Kidney (tissue), 14 donors: Measurements from ENCODE around the gene KIF24. TPM values are rescaled to one million over a fixed set of nuclear protein-coding genes. Genes with fewer than 3 reads are reported as not detected.

Source experiments
- DNase-seq, 5 donors: peaks; one replicate each; pipeline ENCODE4 v3.0.0-alpha.2; 2013 to 2020
- FAIRE-seq: peaks from 2 replicates; lab custom pipeline; 2012; peaks lifted over from hg19 to GRCh38; lab: Jason Lieb, UNC
- H3K27ac ChIP-seq, 2 donors: one replicate each; pipeline ENCODE4 v1.7.0; 2013; ENCODE audit warnings: low read depth in 2 of 2, low read length in 2 of 2, inconsistent platforms in 1 of 2
- H3K27me3 ChIP-seq: one replicate; pipeline ENCODE4 v1.7.1; 2013; ENCODE audit warnings: low read length, inconsistent platforms; ENCODE audit not compliant: control insufficient read depth, insufficient read depth
- H3K36me3 ChIP-seq, 3 donors: one replicate each; pipeline versions ENCODE4 v1.7.0 to v1.7.1; 2013; ENCODE audit warnings: low read length in 3 of 3, control low read depth in 1 of 3, inconsistent platforms in 1 of 3; ENCODE audit not compliant: insufficient read depth in 3 of 3, control insufficient read depth in 2 of 3
- H3K4me1 ChIP-seq, 3 donors: one replicate each; pipeline versions ENCODE4 v1.7.0 to v1.7.1; 2013; ENCODE audit warnings: low read length in 3 of 3, inconsistent platforms in 1 of 3, low read depth in 1 of 3; ENCODE audit not compliant: control insufficient read depth in 2 of 3, insufficient read depth in 2 of 3
- H3K4me3 ChIP-seq, 3 donors: one replicate each; pipeline versions ENCODE4 v1.7.0 to v1.8.1; 2013; ENCODE audit warnings: low read length in 3 of 3, control low read depth in 1 of 3, inconsistent platforms in 1 of 3
- H3K9ac ChIP-seq, 3 donors: one replicate each; pipeline versions ENCODE4 v1.7.0 to v1.7.1; 2013; ENCODE audit warnings: low read length in 3 of 3, control low read depth in 1 of 3, inconsistent platforms in 1 of 3
- H3K9me3 ChIP-seq, 3 donors: one replicate each; pipeline versions ENCODE4 v1.7.0 to v1.7.1; 2013; ENCODE audit warnings: low read length in 3 of 3, control low read depth in 1 of 3, inconsistent platforms in 1 of 3; ENCODE audit not compliant: control insufficient read depth in 2 of 3, insufficient read depth in 1 of 3
- CTCF ChIP-seq: IDR thresholded peaks from 3 replicates; pipeline ENCODE4 v1.5.1; 2012; ENCODE audit warnings: mild to moderate bottlenecking, moderate library complexity, borderline replicate concordance; ENCODE audit not compliant: insufficient read depth; ENCODE audit errors: extremely low read depth
- intact Hi-C: fragments of 100-400 bp; cut with DNase I; formaldehyde crosslinking; loops from one replicate; pipeline ENCODE4 v1.11.1; 2022
- polyA plus RNA-seq: library from polyadenylated mRNA; stranded (reverse); fragments of 350-450 nt; fragmentation: Illumina TruSeq; extraction: RNeasy Lipid Tissue Mini Kit (QIAGEN cat#74804); gene quantifications from one replicate; pipeline ENCODE4 v1.2.3, GENCODE V29; 2014; ENCODE audit warnings: low read depth, low replicate concordance; ENCODE audit not compliant: insufficient read depth
- total RNA-seq: library from RNA; stranded (reverse); fragmentation: NEBNext Ultra II Directional; extraction: Animal tissue kit (Norgen Biotek cat#: 25700); gene quantifications from one replicate; pipeline ENCODE4 v1.2.1, GENCODE V29; 2021
- donor health status: control.
- donor health status: control.
- donor health status: control.
- donor health status: control.
- donor health status: control.
- donor health status: DM: yes; HTN: yes; CAD: no.
- donor health status: Normal renal cell carcinoma (clear cell type).

KIF24 gene
- total and polyA plus RNA-seq, 2 donors from 2014 or later = 0.58 to 2.8 TPM

DNA sequence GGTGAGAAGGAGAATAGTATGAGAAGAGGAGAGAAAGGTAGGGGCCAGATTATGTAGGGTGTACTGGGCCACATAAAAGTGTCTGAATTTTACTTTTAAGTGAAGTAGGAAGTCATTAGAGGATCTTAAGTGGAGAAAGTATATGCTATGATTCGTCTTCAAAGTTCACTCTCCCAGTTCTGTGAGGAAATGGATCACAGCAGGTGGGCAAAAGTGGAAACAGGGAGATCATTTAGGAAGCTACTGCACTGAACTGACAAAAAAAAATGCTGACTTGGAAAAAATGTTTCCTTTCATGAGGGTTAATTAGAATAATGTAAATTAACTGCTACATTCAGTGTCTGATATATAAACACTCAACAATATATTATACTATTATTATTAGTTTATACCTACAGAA, 2.4 kb downstream of the KIF24 start:
- FAIRE-seq (no peak), DNase-seq (no peak)
- Histone ChIP-seq H3K27me3 (no peaks in the 10 kb centered on the region), H3K36me3 (no peaks in the 10 kb centered on the region), H3K9me3 (no peaks in the 10 kb centered on the region), H3K9ac (no peak overlapping the region), H3K27ac (no peak overlapping the region), H3K4me3 (no peak overlapping the region), H3K4me1 (no peaks in the 10 kb centered on the region)
- no peak for TF ChIP-seq CTCF
- intact Hi-C loops = no loop called here

- Histone ChIP-seq H3K27ac (no peak overlapping the region), H3K4me1 (no peaks in the 10 kb centered on the region), H3K4me3 (no peak overlapping the region), H3K9me3 (no peaks in the 10 kb centered on the region), H3K9ac (no peak overlapping the region), H3K36me3 (no peaks in the 10 kb centered on the region), H3K27me3 (no peaks in the 10 kb centered on the region)
- FAIRE-seq = no peak
- DNase-seq = no peak
- no peak for TF ChIP-seq CTCF
- intact Hi-C loops = no loop called here
These were observed 6.0 kb downstream of the KIF24 start for GRCh38 chr9:34322899-34323591.

DNA sequence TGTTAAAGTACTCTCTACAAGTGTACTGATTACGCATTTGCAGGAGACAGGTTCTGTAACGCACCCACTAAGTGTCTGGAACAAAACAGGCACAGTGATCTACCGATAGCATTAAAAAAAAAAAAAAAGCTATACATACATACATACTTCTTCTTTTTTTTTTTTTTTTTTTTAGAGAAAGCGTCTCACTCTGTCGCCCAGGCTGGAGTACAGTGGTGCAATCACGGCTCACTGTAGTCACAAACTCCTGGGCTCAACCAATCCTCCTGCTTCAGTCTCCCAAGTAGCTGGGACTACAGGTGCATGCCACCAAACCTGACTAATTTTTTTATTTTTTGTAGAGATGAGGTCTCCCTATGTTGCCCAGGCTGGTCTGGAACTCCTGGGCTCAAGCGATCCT, 7.6 kb downstream of the KIF24 start:
- DNase-seq (no peak), FAIRE-seq (no peak)
- no peak for TF ChIP-seq CTCF
- no peak overlapping the region for H3K27ac ChIP-seq
- no peaks in the 10 kb centered on the region for H3K4me1 ChIP-seq
- no peak overlapping the region for H3K9ac ChIP-seq
- H3K9me3 ChIP-seq = no peaks in the 10 kb centered on the region
- intact Hi-C loops = no loop called here
- no peak overlapping the region for H3K4me3 ChIP-seq
- H3K36me3 ChIP-seq = no peaks in the 10 kb centered on the region
- no peaks in the 10 kb centered on the region for H3K27me3 ChIP-seq
